Tibial artery (tissue), 4 donors: ENCODE measurements around the gene PTGDS.

ENCODE experiments used
- DNase-seq, 2 donors: peaks; one replicate each; pipeline ENCODE4 v3.0.0-alpha.2; 2019
- H3K27ac ChIP-seq, 2 donors: fragments of 200-600 bp; sonication (generic) in 1 of 2; 1 replicate in 1 of 2; 2 replicates in 1 of 2; pipeline ENCODE4 v1.5.1; 2018 to 2019; ENCODE audit warnings: mild to moderate bottlenecking in 1 of 2
- H3K27me3 ChIP-seq, 2 donors: fragments of 200-600 bp; sonication (generic) in 1 of 2; one replicate each; pipeline versions ENCODE4 v1.5.1 to v1.6.0; 2016 to 2019
- H3K36me3 ChIP-seq, 3 donors: fragments of 200-600 bp; sonication (generic) in 2 of 3; one replicate each; pipeline ENCODE4 v1.5.1; 2016 to 2019; ENCODE audit warnings: mild to moderate bottlenecking in 2 of 3
- H3K4me1 ChIP-seq, 4 donors: fragments of 200-600 bp; sonication (generic) in 2 of 4; 1 replicate in 3 of 4; 2 replicates in 1 of 4; pipeline ENCODE4 v1.5.1; 2016 to 2019
- H3K4me3 ChIP-seq, 2 donors: fragments of 200-600 bp; sonication (generic) in 1 of 2; 1 replicate in 1 of 2; 2 replicates in 1 of 2; pipeline ENCODE4 v1.5.1; 2018 to 2019; ENCODE audit warnings: mild to moderate bottlenecking in 2 of 2
- H3K9me3 ChIP-seq, 3 donors: fragments of 200-600 bp; sonication (generic) in 1 of 3; one replicate each; pipeline ENCODE4 v1.5.1; 2016 to 2019
- intact Hi-C: fragments of 100-400 bp; cut with DNase I; formaldehyde crosslinking; loops from one replicate; pipeline ENCODE4 v1.15.0; 2023; ENCODE audit warnings: low total_unique reads
- TF ChIP-seq, protein P1 (sequence below), 2 experiments: fragments of 200-600 bp in 1 of 2; fragments of 450-650 bp in 1 of 2; IDR thresholded peaks; one replicate each; pipeline ENCODE4 v1.5.1; 2017 to 2019; ENCODE audit warnings: antibody characterized with exemption in 2 of 2, mild to moderate bottlenecking in 1 of 2, moderate library complexity in 1 of 2

Gene PTGDS

DNA sequence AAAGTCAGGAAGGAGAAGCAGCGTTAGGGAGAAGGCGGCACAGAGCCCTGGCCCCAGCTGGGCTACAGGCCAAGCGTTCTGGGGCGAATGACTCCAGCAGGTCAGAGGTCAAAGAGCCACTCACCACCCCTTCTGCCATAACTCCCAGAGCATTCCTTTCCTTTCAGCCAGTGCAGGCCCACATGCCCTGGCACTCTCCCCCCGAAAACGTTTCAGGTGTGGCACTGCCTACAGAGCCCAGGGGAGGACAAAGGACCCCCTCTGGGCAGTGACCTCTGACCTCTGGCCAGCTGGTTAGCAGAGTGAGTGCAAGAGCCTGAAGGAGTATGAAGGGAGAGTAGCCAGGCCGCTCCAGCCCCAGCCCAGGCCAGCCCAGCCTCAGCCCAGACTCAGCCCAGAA lies 45.9 kb downstream of the PTGDS start:
- intact Hi-C loops = no loop called here
- Histone ChIP-seq H3K27ac (no peak overlapping the region), H3K4me1 (peaks cover 0 to 24% (median 13%) of the 10 kb centered on the region in 4 donors), H3K27me3 (no peaks in the 10 kb centered on the region), H3K36me3 (peaks cover 0 to 27% (median under 1%) of the 10 kb centered on the region in 3 donors), H3K9me3 (no peaks in the 10 kb centered on the region), H3K4me3 (no peak overlapping the region)
- TF ChIP-seq, protein P1, sequence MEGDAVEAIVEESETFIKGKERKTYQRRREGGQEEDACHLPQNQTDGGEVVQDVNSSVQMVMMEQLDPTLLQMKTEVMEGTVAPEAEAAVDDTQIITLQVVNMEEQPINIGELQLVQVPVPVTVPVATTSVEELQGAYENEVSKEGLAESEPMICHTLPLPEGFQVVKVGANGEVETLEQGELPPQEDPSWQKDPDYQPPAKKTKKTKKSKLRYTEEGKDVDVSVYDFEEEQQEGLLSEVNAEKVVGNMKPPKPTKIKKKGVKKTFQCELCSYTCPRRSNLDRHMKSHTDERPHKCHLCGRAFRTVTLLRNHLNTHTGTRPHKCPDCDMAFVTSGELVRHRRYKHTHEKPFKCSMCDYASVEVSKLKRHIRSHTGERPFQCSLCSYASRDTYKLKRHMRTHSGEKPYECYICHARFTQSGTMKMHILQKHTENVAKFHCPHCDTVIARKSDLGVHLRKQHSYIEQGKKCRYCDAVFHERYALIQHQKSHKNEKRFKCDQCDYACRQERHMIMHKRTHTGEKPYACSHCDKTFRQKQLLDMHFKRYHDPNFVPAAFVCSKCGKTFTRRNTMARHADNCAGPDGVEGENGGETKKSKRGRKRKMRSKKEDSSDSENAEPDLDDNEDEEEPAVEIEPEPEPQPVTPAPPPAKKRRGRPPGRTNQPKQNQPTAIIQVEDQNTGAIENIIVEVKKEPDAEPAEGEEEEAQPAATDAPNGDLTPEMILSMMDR (IDR thresholded peaks at IDR 0.05) = no peak
- no peak for DNase-seq

DNA sequence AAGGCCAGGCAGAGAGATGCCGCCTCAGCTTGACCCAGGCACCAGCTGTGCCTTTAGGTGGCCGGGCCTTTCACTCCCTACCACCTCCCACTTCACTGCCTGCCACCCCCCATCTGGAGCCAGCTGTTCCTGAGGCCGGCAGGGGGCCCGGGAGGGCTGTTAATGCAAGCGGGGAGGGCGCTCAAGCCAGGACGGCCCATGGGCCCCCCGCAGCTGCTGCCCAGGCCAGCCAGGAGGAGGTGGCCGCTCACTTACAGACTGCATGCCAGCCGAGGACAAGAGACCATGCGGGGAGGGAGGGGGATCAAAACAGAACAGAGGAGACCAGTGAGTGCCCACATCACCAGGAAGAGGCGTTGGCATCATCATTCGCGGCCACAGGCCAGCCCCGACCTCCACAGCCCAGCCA lies 46.3 kb downstream of the PTGDS start:
- DNase-seq = no peak
- no peak overlapping the region for H3K27ac ChIP-seq
- intact Hi-C loops = no loop called here
- no peaks in the 10 kb centered on the region for H3K9me3 ChIP-seq
- TF ChIP-seq, protein P1 (IDR thresholded peaks at IDR 0.05) = no peak
- H3K27me3 ChIP-seq = no peaks in the 10 kb centered on the region
- peaks cover 0 to 27% (median 16%) of the 10 kb centered on the region in 4 donors for H3K4me1 ChIP-seq
- H3K36me3 ChIP-seq = peaks cover 0 to 26% (median 0%) of the 10 kb centered on the region in 3 donors
- no peak overlapping the region for H3K4me3 ChIP-seq

- Histone ChIP-seq H3K9me3 (no peaks in the 10 kb centered on the region), H3K27ac (no peak overlapping the region), H3K4me1 (peaks cover 0 to 38% (median 28%) of the 10 kb centered on the region in 4 donors), H3K27me3 (no peaks in the 10 kb centered on the region), H3K4me3 (no peak overlapping the region), H3K36me3 (peaks cover 0 to 11% (median 0%) of the 10 kb centered on the region in 3 donors)
- TF ChIP-seq, protein P1 (IDR thresholded peaks at IDR 0.05) = no peak
- DNase-seq = no peak
- intact Hi-C loops = loop anchor here (5.0 kb wide), 2 partner anchors 73 to 183 kb away; partner anchors contain the start of genes AJM1 and LCN12
These were observed 48.2 kb downstream of the PTGDS start for GRCh38 chr9:137025517-137025966.

GRCh38 chr9:137026384-137026783 lies 49.1 kb downstream of the PTGDS start:
- TF ChIP-seq, protein P1 (IDR thresholded peaks at IDR 0.05) = no peak
- Histone ChIP-seq H3K4me3 (no peak overlapping the region), H3K4me1 (peaks cover 0 to 38% (median 28%) of the 10 kb centered on the region in 4 donors), H3K27me3 (no peaks in the 10 kb centered on the region), H3K36me3 (peaks cover 0 to 2% (median 0%) of the 10 kb centered on the region in 3 donors), H3K9me3 (no peaks in the 10 kb centered on the region), H3K27ac (no peak overlapping the region)
- intact Hi-C loops = loop anchor here (5.0 kb wide), 2 partner anchors 74 to 184 kb away; partner anchors contain the start of genes AJM1 and LCN12
- DNase-seq = no peak

- Histone ChIP-seq H3K4me1 (peaks cover 0 to 38% (median 28%) of the 10 kb centered on the region in 4 donors), H3K9me3 (no peaks in the 10 kb centered on the region), H3K4me3 (peak overlapping the region; percentile 51 to 57), H3K36me3 (no peaks in the 10 kb centered on the region), H3K27ac (peak overlapping the region; percentile 31 to 72), H3K27me3 (no peaks in the 10 kb centered on the region)
- intact Hi-C loops = loop anchor here (5.0 kb wide), 2 partner anchors 75 to 185 kb away; partner anchors contain the start of genes AJM1 and LCN12
- TF ChIP-seq, protein P1 (IDR thresholded peaks at IDR 0.05) = no peak
- no peak for DNase-seq
These were observed 49.5 kb downstream of the PTGDS start for GRCh38 chr9:137026828-137027227.
